Fibroblast of mammary gland (primary cell): ENCODE measurements around the gene P2RX5.
A peak's percentile ranks its signal among the peaks of the same experiment; 100 is the strongest.

ENCODE experiments used
- DNase-seq: peaks from one replicate; pipeline ENCODE4 v3.0.0-alpha.2; 2010; ENCODE audit warnings: low read depth
- H3K4me3 ChIP-seq: 2 replicates; pipeline ENCODE4 v1.5.1; 2011; ENCODE audit warnings: low read depth, mild to moderate bottlenecking, low read length, moderate library complexity; ENCODE audit not compliant: control insufficient read depth
- TF ChIP-seq, protein P1 (sequence below): conservative IDR thresholded peaks from 2 replicates; pipeline ENCODE4 v1.5.1; 2011; ENCODE audit warnings: low read depth, low read length, inconsistent platforms; ENCODE audit not compliant: control insufficient read depth, insufficient read depth

Gene P2RX5

DNA sequence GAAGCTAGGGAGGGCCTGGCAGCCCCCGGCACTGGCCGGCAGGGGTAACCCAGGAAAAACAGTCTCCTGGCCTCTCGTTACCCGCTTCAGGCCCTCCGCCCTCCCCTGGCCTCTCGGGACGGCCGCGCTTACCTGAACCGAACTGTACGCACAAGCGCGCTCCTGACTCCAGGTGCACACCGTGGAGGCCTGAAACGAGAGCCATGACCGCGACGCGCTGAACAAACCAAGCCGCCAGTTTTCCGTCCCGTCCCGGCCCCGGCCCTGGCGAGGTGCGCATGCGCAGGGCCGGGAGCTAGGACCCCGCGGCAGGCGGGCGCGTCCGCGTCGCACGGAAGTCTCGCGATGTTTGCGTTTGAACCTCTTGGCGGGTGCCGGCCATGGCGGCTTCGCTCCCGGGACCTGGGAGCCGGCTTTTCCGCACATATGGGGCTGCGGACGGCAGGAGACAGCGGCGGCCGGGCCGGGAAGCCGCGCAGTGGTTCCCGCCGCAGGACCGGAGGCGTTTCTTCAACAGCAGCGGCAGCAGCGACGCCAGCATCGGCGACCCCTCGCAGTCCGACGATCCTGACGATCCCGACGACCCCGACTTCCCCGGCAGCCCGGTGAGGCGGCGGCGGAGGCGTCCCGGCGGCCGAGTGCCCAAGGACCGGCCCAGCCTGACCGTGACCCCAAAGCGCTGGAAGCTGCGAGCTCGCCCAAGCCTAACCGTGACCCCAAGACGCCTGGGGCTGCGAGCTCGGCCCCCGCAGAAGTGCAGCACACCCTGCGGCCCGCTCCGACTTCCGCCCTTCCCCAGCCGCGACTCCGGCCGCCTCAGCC lies 27.8 kb upstream of the P2RX5 start, which contains the start of gene HASPIN:
TSS of gene HASPIN (plus strand) at position 348 of the 822 bp plus-strand sequence. CDS start at position 381, 33 bp downstream.
- DNase-seq = peak; percentile 86
- TF ChIP-seq, protein P1, sequence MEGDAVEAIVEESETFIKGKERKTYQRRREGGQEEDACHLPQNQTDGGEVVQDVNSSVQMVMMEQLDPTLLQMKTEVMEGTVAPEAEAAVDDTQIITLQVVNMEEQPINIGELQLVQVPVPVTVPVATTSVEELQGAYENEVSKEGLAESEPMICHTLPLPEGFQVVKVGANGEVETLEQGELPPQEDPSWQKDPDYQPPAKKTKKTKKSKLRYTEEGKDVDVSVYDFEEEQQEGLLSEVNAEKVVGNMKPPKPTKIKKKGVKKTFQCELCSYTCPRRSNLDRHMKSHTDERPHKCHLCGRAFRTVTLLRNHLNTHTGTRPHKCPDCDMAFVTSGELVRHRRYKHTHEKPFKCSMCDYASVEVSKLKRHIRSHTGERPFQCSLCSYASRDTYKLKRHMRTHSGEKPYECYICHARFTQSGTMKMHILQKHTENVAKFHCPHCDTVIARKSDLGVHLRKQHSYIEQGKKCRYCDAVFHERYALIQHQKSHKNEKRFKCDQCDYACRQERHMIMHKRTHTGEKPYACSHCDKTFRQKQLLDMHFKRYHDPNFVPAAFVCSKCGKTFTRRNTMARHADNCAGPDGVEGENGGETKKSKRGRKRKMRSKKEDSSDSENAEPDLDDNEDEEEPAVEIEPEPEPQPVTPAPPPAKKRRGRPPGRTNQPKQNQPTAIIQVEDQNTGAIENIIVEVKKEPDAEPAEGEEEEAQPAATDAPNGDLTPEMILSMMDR = peak; percentile 22
- peak within 1 kb of the TSS; percentile 89 for H3K4me3 ChIP-seq

DNA sequence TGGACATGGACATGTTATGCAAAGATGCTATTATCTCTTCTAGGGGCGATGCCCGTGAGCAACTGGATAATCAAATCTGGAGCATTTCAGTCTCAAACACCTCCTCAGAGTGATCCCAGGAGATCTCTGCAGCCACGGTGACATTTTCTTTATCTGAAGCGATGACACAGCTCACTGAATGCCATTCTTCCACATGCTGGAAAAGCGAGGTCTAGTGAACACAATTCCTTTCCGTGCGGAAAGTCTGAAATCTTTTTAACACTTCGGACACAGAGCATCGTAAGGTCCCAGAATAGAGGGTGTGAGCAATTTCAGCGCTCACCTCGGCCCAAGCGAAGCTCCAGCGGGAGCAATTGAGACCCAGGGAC lies 27.2 kb upstream of the P2RX5 start:
- no peak for DNase-seq
- TF ChIP-seq, protein P1 = no peak
- peak overlapping the region; percentile 89 for H3K4me3 ChIP-seq

DNA sequence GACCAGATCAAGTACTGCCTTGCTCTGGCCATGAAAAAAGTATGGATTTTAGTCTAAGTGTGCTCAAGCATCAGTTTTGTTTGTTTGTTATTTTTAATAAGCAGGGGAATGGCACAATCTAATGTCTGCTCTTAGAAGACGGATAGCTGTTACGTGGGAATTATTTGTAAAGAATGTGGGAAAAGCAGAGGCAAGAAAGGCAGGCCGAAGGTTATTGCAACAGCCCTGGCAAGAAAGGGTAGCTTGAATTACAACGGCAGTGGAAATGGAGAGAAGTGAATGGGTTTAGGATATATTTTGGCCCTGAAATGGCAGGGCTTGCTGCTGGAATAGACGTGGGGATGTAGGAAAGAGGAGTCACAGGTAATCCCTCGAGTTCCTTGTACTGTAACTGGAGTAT lies 26.8 kb upstream of the P2RX5 start:
- peak overlapping the region; percentile 89 for H3K4me3 ChIP-seq
- TF ChIP-seq, protein P1 = no peak
- peak; percentile 49 for DNase-seq

DNA sequence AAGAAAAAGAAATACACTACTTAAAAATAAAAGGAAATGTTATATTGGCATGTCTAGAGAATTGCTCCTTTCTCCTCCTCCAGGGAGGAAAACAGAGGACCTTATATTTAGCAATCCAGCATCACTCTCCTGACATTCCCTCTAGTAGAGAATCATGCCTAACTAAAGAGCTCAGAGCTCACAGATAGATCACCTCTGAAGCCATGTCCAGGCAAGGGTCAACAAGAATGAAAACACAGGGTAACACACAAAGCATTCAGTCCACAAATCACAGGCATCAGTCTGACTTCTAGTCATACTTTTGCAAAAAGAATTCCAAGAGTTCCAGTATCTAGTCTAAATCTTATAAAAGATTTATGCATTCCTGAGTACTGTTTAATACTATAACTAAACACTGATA lies 23.3 kb upstream of the P2RX5 start:
- TF ChIP-seq, protein P1 = no peak
- H3K4me3 ChIP-seq = no peak overlapping the region
- DNase-seq = no peak

DNA sequence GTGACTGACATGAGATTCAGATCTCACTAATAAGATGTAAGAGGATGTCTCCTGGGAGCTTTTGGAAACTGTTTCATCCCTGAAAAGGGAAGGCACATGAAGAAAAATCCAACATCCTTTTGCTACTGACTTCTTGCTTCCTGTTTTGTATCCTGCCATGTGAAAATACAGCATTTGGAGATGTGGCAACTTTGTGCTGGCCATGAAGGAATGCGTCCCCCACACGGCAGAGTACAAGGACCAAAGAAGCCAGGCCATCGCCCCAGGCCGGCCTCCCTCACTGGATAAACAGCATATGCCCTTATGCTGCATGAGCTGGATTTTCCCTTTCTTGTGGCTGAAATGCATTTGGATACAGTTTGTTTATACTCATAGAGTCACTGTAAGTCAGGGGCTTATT lies 22.2 kb upstream of the P2RX5 start:
- no peak for DNase-seq
- TF ChIP-seq, protein P1 = no peak
- H3K4me3 ChIP-seq = no peak overlapping the region

DNA sequence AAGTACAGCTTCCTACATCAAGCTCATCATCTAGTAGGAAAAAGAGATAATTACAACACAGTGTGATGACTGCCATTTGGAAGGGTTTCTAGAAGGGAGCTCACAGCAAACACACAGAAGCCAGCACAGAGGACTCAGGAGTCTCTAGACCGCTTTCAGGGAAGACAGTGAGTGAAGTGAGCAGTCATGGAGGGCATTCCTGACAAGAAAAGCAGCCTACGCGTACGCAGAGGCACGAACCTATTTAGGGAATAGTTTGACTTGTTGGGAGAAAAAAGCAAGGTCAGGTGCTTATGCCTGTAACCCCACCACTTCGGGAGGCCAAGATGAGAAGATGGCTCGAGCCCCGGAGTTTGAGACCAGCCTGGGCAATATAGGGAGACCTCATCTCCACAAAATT lies 19.3 kb upstream of the P2RX5 start:
- TF ChIP-seq, protein P1 = no peak
- H3K4me3 ChIP-seq = no peak overlapping the region
- no peak for DNase-seq
